ENCODE measurements around the gene ARMH1.
A peak's percentile ranks its signal among the peaks of the same experiment; 100 is the strongest.

The ARMH1 gene

DNA sequence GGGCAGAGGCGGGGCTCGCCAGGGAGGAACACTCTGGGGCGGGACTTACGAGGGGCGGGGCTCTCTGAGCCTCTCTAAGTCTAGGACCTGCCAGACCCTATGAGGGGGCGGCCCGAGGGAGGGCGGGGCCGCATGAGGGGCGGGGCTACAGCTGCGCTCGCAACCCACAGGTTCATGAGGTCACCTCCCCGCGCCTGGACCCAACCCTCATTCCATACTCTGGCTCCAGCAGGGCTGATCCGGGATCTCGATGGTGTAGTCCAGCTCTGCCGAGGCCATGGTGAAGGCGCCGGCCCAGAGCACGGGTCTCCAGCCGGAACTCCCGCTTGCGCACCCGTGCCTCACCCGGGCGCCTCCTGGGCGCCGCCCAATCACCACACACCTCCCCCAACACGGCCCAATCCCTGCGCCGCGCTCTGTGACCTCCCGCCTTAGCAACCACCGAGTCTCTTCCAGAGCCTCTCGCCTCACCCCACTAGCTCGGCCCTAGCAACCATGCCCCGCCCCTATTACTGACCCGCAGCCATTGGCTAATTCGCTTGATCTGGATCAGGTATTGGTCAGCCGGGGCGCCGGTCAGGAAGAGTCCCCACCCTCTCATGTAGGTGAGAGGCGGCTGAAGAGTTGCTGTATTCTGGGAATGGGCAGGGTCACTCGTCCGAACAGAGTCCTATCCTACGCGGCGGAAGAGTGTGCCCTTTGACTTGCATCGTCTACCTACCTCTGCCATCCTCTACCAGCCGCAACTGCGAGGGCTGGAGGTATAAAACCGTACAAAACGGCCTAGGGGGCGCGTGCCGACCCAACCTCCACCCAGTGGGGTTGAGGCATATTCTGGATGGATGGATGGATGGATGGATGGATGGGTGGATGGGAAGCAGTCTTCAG is at the start of gene ARMH1, which contains the start of gene TMEM53:
ARMH1 (plus strand) TSS at position 602 of the 888 bp plus-strand sequence. CDS start 14,984 bp downstream, outside the sequence.
TMEM53 (minus strand) TSS at position 369 of the 888 bp plus-strand sequence; CDS start at position 279, 90 bp downstream.
- DNase-seq (ENCODE audit: low read depth in 2 of 2): peak; percentile 93 to 98

DNA sequence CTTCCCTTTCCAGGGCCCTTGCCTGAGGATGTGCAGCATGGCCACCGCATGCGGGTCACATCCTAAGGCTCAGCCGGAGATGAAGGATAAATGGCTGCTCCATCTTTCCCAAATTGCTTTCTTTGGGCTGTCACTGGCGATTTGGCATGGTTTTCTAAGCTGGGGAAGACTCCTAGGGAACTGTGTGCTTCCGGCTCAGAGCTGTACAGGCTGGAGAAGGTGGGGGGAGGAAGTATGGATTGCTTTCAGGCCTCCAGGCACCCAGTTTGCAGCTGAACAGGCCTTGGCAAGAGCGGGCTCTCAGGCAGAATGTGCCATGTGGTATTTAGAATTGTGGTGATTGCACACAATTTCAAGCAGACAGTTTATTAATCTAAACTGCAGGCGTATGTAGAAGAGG is 49.2 kb upstream of the ARMH1 start:
- DNase-seq (ENCODE audit: low read depth in 2 of 2): no peak

DNA sequence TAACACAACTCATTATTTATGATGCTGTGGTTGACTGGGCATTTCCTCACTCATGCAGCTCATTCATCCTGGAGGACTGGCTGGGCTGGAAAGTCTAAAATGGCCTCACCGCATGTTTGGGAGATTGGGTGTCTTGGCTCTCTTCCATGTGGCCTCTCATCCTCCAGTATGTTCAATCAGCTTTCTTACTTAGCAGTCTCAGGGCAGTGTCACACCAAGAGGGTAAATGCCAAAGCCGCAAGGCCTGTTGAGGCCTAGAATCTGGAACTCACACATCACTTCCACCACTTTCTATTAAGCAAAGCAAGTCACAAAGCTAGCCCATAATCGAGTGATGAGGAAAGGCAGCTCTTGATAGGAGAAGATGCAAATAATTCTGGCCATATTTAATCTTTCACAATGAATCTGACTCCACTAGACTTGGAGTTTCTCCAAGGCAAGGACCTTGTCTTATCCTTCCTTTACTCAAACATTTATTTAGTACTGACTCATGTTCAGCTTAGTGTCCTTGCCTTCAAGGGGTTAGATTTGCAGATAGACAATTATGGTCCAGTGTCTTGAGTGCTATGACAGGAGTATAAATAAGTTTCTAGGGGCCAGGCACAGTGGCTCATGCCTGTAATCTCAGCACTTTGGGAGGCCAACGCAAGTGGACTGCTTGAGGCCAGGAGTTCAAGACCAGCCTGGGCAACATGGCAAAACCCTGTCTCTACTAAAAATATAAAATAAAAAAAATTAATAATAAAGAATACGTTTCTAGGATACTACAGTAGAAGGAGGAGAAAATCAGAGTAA is 45.4 kb upstream of the ARMH1 start:
- no peak for DNase-seq (ENCODE audit: low read depth in 2 of 2)

DNA sequence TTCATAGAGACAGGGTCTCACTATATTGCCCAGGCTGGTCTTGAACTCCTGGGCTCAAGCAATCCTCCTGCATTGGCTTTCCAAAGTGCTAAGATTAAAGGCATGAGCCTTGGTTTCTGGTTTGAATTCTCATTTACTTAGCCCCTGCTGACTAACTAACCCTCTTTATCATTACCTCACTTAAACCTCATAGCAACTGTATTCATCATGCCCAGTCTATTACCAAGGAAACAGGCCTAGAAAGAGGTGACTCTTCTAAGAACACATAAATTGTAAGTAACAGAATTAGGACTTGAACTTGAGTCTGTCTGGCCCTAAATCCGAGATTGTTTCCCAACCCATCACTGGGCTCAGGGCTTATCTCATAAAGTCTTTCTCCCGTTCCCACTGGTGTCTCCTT is 44.4 kb upstream of the ARMH1 start:
- no peak for DNase-seq (ENCODE audit: low read depth in 2 of 2)

DNA sequence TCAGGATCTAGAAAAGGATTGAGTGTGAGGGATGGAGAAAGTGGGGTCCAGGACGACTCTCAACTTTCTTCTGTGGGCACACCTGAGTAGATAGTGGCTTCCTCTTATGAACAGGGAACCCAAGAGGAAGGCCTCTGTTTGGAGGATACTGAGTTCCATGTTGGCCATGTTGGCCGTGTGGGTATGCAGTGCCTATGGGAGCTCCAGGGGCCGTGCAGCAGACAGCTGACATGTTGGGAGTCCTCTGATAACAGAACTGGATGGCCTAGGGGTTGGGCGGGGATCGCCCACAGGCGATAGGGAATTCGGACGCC is 43.2 kb upstream of the ARMH1 start:
- DNase-seq (ENCODE audit: low read depth in 2 of 2): no peak

DNA sequence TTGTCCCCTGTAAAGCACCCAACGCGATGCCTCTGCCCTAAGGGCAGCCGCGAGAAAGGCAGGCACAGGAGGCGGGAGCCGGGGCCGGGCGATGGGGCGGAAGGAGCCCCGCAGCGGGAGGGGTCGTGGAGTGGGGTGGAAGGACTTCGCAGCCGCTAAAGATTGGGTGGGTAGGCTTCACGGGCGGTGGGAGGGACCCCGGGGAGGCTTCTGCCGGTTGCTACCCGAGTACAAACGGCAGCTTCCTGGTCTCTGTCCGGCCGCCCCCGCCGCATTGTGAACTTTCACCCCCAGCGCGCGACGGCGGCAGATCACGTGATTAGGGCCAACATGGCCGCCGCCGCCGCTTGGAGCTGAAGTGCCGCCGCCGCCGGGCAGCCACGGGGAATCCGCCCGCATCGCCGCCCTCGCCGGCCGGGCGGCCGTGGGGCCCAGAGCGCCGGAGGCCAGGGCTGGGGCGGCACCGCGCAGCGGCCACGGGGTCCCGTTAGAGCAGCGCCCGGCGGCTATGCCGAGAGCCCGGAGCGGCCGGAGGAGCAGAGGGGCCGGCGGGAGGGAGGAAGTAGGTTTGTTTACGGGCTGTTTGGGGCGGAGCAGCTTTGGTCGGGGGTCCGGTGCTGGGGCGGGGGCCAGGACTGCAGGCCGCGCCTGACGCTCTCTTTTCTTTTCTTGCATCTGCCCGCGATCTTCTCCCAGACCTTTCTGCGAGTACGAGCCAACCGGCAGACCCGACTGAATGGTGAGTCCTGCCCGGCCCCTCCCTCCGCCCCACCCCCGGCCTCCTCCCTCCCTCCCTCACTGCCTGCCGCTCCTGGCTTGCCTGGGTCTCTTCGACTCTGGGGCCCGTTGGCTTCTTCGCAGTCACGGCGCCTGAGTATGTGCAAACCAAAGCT is 42.6 kb upstream of the ARMH1 start:
- DNase-seq (ENCODE audit: low read depth in 2 of 2): peak; percentile 84 to 87

DNA sequence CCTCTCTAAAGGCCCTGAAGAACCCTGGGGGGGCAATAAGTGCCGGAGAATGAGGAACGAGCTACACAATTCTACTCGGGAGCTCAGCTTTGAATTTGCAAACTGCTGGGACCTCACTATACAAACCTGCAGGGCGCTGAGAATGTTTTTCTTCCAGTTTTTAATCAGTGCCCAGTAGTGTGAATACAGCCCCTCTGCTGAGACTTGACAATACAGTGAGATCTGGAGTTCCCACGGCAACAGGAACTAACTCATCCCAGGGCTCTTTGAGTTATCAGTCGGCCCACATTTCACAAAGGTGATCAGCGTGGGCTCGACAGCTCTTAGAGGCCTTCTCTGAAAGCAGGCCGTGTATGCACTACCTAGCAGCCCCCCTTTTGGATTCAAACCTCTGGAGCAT is 41.9 kb upstream of the ARMH1 start:
- no peak for DNase-seq (ENCODE audit: low read depth in 2 of 2)

DNA sequence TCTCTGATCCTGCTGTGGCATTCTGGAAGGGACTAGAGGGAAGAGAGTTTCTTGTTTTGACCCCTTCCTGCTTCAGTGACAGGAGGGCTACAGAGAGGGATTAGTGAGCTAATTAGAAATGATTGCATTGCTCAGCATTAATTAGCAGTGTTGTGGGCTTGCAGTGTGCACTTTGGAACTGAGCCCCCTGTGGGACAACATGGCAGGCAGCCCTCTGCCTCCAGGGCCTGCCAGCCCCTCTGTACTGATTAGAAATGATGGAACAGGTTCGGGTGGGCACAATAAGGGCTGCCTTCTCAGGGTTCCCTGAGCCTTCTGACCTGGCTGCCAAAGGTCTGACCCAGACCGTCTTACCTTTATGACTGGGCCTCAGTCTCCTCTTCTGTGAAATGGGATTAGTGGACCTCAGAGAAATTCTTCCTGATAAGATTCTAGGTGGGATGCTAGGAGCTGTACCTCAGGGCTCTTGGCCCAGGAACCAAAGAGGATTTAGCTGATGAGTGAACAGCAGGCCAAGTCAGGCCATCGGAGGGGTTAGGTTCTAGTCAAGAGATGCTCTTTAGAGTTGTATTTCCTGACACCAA is 39.8 kb upstream of the ARMH1 start:
- no peak for DNase-seq (ENCODE audit: low read depth in 2 of 2)

DNA sequence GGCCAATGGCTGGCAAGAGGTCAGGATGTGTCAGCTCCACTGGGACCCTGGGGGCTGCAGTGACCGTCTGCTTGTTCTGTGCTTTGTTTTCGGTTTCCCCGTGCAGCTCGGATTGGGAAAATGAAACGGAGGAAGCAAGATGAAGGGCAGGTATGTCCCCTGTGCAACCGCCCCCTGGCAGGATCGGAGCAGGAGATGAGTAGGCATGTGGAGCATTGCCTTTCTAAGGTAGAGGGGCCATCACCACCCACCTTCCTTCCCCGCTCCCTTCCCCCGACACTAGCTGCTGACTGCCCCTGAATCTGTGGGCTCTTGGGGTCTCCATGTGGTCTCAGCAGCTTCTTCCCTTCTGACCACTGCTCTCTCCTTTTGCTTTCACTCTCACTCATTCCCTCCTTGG is 39.1 kb upstream of the ARMH1 start:
- no peak for DNase-seq (ENCODE audit: low read depth in 2 of 2)

DNA sequence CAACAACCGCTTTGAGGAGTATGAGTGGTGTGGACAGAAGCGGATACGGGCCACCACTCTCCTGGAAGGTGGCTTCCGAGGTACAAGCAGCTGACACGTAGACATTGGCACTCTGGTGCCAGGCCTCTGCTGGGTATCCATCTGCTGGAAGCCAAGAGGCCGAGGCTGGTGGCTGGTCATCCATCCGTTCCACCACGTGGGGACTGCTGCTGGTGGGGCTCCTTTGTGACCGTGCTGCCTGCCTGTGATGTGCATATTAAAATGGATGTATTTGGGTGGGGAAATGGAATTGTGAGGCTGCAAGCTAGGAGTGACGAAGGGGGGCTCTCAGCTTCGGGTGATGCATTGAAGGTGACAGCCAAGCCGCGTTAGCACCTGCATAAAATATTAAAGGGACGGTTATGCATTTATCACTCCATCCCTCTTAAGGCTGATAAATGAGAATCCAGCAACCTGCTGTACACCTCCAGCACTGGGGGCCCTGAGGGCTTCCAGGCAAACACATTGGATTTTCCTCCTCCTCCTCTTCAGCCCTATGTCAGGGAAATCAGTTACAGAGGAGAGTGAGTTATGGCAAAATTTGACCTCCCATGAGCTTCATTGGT is 38.3 kb upstream of the ARMH1 start:
- DNase-seq (ENCODE audit: low read depth in 2 of 2): no peak

DNA sequence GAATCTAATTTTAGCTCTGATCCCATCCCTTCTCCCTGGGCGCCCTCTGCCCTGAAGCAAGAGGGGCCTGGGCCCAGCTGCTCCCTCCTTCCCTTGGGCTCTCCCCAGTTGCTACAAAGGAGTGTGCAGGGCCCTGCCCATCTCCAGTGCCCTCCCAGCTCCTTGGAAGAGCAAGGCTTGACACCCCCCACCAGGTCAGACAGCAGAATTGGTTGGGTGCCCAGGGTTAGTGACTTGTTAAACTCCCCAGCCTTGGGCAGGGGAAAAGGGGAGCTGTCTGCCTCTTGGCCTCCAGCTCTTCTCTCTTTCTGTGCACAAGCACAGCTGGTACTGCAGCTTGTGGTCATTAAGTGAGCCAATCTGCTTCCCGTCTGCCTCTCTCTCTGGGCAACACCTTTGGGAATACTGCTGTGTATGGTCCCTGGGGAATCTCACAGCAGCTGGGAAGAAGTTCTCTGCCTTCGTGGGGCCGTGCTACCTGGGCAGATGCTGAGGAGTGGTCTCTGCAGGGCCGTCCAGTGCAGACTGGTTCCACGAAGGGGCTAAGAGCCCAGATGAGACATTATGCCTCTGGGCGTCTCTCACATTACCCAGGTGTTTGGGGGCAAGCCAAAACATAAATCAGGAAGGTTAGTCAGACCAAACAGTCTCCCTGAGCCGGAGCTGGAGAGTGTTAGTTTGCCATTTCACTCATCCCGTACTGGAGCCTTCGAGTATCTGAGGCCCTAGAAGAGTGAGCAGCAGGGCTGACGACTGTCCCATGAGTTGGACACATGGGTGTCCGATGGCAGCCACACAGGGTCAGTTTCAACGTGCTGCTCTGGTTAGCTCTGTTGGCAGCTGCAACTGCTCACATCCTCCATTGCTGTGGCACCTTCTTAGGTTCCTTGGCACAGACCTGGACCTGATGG is 37.6 kb upstream of the ARMH1 start:
- DNase-seq (ENCODE audit: low read depth in 2 of 2): no peak

DNA sequence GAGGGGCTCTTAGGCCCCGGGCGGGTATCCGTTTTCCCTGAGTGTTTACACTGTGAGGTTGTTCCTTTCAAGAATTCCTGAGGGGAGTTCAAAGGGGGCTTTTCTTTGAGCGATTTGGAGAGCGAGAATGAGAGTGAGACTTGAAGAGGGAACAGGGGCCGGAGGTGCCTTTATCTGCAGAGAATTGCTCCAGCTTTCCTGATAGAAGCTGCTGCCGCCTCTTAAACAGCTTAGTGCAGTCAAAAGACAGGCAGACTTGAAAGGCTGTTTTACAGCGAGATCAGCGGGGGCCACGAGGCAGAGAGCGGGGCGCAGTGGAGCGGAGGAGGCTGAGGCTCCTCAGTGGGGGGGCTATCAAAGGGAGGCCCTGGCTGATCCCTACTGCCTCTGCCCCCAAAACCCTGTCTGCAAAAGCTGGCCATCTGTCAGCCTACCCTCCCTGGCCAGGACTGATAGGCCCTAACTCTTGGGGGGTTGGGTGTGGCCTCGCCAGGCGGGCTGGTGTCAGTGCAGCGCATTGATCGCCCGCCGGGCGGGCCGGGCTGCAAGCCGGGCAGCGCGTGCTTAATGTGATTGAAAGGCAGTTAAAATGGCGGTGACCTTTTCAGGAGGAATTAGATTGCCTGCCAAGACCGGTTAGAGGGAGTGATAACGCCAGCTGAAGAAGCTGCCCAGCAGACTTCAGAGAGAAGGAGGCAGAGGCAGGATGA is 36.7 kb upstream of the ARMH1 start:
- no peak for DNase-seq (ENCODE audit: low read depth in 2 of 2)

DNA sequence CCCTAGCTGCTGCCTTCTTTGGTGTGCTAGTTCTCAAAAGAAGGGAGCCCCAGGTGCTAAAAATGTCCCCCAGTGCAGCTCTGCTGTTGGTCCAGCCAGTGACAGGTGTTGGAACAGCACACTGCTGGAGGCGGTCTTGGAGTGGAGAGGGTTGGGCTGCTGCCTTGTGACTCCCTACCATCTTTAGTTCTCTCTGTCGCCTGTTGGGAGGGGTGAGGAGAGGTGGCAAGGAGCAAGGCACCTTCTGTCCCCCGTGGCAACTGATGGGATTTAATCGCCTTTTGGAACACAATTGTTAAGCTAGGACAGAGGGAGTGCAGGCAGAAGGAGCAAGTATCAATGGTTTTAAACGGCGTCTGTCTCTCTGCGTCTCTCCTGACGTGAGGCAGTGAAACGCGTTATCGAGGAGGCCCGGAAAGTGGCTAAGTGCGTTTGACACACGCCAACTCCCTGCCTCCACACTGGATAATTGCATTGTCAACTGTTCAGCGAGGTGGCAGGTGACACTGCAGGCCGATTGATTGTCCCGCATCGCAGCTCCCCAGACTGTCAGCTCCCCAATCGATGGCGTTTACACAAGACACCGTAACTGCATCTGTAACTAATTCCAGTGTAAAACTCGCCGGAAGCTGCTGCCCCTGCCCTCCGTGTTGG is 34.2 kb upstream of the ARMH1 start:
- DNase-seq (ENCODE audit: low read depth in 2 of 2): no peak

DNA sequence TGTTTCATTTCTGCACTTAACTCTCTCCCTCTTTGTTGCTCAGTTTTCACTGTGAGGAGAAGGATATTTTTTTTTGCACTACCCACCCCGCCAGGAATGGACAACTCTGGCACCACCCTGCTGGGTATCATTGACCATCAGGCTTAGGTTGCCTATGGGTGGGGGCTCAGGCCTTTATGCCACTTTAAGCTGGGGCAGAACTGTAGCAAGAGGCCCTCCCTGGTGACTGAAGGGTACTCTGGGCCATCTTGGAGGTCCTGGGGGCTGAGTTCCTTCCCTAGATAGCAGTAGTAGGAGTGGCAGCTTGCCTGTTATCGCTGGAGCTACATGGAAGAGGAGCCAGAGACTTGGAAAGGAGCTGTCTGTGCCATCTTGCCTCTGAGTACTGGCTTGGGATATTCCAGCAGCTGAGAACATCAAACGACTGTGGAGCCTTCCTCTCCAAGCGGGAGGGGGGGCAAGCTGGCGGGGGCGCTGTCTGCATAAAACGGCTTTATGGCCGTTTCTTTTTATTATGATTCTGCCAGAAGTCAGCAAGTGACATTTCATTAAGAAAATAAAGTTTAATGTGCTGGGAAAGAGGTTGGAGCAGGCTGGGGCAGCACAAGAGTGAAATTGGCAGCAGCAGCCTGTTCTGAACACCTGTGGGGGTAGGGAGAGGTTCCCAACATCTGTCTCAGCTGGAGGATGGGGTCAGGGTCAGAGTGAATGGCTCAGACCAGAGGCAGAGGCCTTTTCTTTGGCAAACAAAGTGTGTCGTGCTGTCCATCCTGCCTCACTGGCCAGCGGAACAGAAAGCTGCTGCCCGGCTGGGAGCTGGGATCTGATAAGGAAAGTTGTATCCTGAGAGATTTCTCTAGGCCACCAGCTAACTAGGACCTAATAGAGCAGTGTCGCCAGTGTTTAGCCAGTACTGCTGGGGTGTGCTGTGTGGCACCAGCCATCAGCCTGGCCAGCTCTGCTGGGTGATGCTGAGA is 33.1 kb upstream of the ARMH1 start:
- no peak for DNase-seq (ENCODE audit: low read depth in 2 of 2)

DNA sequence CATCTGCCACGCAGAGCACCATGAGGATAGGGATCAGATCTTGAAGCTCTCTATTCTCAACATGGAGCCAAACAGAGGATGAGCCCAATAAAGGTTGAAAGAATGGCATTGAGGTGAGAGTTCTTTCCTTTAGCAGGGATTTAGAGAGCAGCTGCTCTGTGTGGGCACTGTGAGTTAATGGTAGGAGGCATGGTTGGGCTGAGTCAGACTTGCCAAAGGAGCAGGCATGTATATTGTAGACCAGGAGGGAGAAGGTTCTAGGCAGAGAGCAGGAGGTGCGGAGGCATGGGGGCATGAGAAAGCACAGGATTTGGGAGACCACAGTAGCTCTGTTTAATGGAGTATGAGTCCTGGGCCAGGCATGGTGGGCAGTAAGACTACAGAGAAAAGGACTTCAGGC is 32.3 kb upstream of the ARMH1 start:
- no peak for DNase-seq (ENCODE audit: low read depth in 2 of 2)

DNA sequence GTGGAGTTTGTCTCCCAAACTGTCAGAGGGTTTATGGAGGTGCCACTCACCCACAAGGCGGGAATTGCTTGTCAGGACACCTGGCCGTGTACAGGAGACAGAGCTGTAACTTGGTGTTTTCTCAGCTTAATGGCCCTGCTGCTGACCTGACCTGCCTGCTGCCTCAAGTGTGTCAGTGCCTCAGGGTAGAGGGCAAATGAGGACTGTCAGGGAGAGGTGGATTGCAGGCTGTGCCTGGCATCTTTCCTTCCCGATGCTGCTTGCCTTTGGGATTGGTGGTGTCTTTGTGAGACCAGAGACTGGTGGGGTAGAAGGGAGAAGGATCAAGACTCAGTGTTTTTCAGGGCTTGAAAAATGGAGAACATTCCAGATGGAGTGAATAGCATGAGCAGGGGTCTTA is 31.6 kb upstream of the ARMH1 start:
- DNase-seq (ENCODE audit: low read depth in 2 of 2): no peak

DNA sequence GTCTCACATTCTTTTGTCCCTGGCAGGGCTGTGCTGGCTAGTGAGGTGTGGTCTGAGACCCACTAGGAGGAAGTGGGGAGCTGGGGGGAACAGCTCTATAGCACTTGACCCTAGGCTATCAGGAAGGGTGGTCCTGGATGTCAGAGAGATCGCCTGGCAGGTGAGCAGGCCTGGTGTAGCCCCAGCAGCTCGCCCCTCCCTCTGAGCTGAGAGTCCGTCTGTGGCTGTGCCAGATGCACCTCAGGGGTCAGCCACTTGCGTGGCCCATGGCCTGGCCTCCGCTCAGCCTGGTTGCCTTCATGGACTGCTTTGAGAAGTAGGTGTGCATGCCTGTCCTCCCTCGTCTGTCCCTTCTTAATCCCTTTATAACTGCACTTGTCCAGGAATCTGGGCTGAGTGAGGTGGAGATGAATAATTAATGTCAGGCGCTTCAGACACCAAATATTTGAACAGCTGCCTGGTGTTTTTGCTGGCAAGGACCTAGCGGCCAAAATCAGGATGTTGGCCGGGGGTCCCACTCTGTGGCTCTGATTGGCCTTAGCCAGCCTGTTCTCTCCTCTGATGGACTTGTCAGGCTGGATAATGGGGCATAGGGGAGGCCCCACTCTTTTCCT is 30.7 kb upstream of the ARMH1 start:
- DNase-seq (ENCODE audit: low read depth in 2 of 2): no peak
